Testis (tissue), 2 donors: ENCODE results near the gene SLC18A2.
"Not testable (repeated sequence)": the region's sequence is repeated elsewhere in the genome, so short reads cannot be mapped to it uniquely, and the experiment has no call there.

ENCODE experiments used
- POLR2A ChIP-seq: fragments of 450-650 bp; IDR thresholded peaks from one replicate; pipeline ENCODE4 v1.6.1; 2017; ENCODE audit warnings: antibody characterized with exemption, mild to moderate bottlenecking, moderate library complexity
- TF ChIP-seq, protein P1 (sequence below), 3 experiments: fragments of 450-650 bp in 2 of 3; fragments of 200-600 bp in 1 of 3; sonication (generic) in 1 of 3; IDR thresholded peaks; one replicate each; pipeline ENCODE4 v1.5.1; 2016 to 2019; ENCODE audit warnings: antibody characterized with exemption in 3 of 3, mild to moderate bottlenecking in 2 of 3, moderate library complexity in 1 of 3

DNA sequence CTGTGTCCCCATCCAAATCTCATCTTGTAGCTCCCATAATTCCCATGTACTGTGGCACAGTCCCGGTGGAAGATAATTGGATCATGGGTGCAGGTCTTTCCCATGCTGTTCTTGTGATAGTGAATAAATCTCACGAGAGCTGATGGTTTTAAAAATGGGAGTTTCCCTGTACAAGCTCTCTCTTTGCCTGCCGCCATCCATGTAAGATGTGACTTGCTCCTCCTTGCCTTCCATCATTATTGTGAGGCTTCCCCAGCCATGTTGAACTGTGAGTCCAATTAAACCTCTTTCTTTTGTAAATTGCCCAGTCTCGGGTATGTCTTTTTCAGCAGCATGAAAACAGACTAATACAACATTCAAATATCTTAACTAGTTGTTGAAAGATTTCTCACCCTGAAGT lies 10.8 kb upstream of the SLC18A2 start:
- TF ChIP-seq, protein P1, sequence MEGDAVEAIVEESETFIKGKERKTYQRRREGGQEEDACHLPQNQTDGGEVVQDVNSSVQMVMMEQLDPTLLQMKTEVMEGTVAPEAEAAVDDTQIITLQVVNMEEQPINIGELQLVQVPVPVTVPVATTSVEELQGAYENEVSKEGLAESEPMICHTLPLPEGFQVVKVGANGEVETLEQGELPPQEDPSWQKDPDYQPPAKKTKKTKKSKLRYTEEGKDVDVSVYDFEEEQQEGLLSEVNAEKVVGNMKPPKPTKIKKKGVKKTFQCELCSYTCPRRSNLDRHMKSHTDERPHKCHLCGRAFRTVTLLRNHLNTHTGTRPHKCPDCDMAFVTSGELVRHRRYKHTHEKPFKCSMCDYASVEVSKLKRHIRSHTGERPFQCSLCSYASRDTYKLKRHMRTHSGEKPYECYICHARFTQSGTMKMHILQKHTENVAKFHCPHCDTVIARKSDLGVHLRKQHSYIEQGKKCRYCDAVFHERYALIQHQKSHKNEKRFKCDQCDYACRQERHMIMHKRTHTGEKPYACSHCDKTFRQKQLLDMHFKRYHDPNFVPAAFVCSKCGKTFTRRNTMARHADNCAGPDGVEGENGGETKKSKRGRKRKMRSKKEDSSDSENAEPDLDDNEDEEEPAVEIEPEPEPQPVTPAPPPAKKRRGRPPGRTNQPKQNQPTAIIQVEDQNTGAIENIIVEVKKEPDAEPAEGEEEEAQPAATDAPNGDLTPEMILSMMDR (IDR thresholded peaks at IDR 0.05) = not testable (repeated sequence)
- TF ChIP-seq POLR2A = not testable (repeated sequence)
